IMR-90 (cell line): ENCODE data around the gene SETX. TPM values are rescaled to one million over a fixed set of nuclear protein-coding genes. Genes with fewer than 3 reads are reported as not detected.

Experiments used
- ATAC-seq: fragments of 200-7000 bp; cut with Tn5 transposase; 2 replicates; pipeline ENCODE4 v1.9.1; 2020; ENCODE audit warnings: low read depth, mild to moderate bottlenecking, moderate library complexity
- BruUV-seq: library from RNA; stranded (reverse); fragments of 400-500 nt; replicated peaks from 2 replicates; lab custom pipeline; 2021; lab: Mats Ljungman, UMichigan
- CTCF ChIA-PET: fragments of 300-600 bp; formaldehyde crosslinking; extraction: SDS; loops from one replicate; lab custom pipeline; 2021; ENCODE audit warnings: antibody characterized with exemption; lab: Yijun Ruan, JAX
- POLR2A ChIA-PET: fragments of 300-600 bp; sonication (Branson Sonifier 250); formaldehyde crosslinking; loops from one replicate; lab custom pipeline; 2022; ENCODE audit warnings: antibody characterized with exemption; ENCODE audit not compliant: unreplicated experiment; lab: Charles Lee
- DNase-seq: peaks from one replicate; pipeline ENCODE4 v3.0.0; 2013
- H2AFZ ChIP-seq: replicated peaks from 2 replicates; pipeline ENCODE3; 2013; ENCODE audit warnings: low read length, mild to moderate bottlenecking; ENCODE audit not compliant: poor library complexity
- H2AK5ac ChIP-seq: 2 replicates; pipeline ENCODE4 v1.6.1; 2013; ENCODE audit warnings: low read depth, low read length, inconsistent platforms
- H2AK9ac ChIP-seq: replicated peaks from 2 replicates; pipeline ENCODE3; 2013; ENCODE audit warnings: mild to moderate bottlenecking, low read depth, low read length, moderate library complexity; ENCODE audit not compliant: poor library complexity
- H2BK120ac ChIP-seq: 2 replicates; pipeline ENCODE4 v1.6.1; 2013; ENCODE audit warnings: low read depth, low read length, inconsistent platforms
- H2BK15ac ChIP-seq: 3 replicates; pipeline ENCODE4 v1.6.1; 2013; ENCODE audit warnings: low read depth, low read length, inconsistent platforms
- H2BK20ac ChIP-seq: 2 replicates; pipeline ENCODE4 v1.6.1; 2013; ENCODE audit warnings: low read depth, mild to moderate bottlenecking, inconsistent platforms, low read length, moderate library complexity
- H2BK5ac ChIP-seq: 2 replicates; pipeline ENCODE4 v1.6.1; 2013; ENCODE audit warnings: mild to moderate bottlenecking, low read depth, low read length, inconsistent platforms; ENCODE audit not compliant: poor library complexity, severe bottlenecking
- H3K14ac ChIP-seq: replicated peaks from 2 replicates; pipeline ENCODE4 v1.6.1; 2013; ENCODE audit warnings: low read depth, low read length, inconsistent platforms
- H3K18ac ChIP-seq: 2 replicates; pipeline ENCODE4 v1.6.1; 2013; ENCODE audit warnings: low read depth, low read length, control low read depth
- H3K23ac ChIP-seq: 2 replicates; pipeline ENCODE4 v1.6.1; 2013; ENCODE audit warnings: low read depth, low read length, inconsistent platforms
- H3K27ac ChIP-seq: 2 replicates; pipeline ENCODE4 v1.5.1; 2013; ENCODE audit warnings: mild to moderate bottlenecking, control low read depth, low read length; ENCODE audit not compliant: insufficient read depth
- H3K27me3 ChIP-seq: 2 replicates; pipeline ENCODE4 v1.6.1; 2013; ENCODE audit warnings: low read length; ENCODE audit not compliant: control insufficient read depth, insufficient read depth
- H3K36me3 ChIP-seq: 2 replicates; pipeline ENCODE4 v1.6.1; 2013; ENCODE audit warnings: low read length, mixed read lengths; ENCODE audit not compliant: control insufficient read depth, insufficient read depth
- H3K4ac ChIP-seq: 2 replicates; pipeline ENCODE4 v1.6.1; 2013; ENCODE audit warnings: low read depth, low read length, inconsistent platforms
- H3K4me1 ChIP-seq: 2 replicates; pipeline ENCODE4 v1.6.1; 2013; ENCODE audit warnings: low read length, mixed read lengths; ENCODE audit not compliant: control insufficient read depth, insufficient read depth
- H3K4me2 ChIP-seq: 2 replicates; pipeline ENCODE4 v1.6.1; 2013; ENCODE audit warnings: low read depth, mild to moderate bottlenecking, control low read depth, low read length, moderate library complexity
- H3K4me3 ChIP-seq: 2 replicates; pipeline ENCODE4 v1.5.1; 2013; ENCODE audit warnings: low read depth, mild to moderate bottlenecking, control low read depth, low read length, moderate library complexity; ENCODE audit not compliant: insufficient read depth
- H3K56ac ChIP-seq: 2 replicates; pipeline ENCODE4 v1.6.1; 2013; ENCODE audit warnings: low read length, inconsistent platforms; ENCODE audit not compliant: insufficient read depth; ENCODE audit errors: extremely low read depth
- H3K79me1 ChIP-seq, 2 experiments: 2 replicates each; pipeline ENCODE4 v1.6.1; 2013; ENCODE audit warnings: low read length in 2 of 2, inconsistent platforms in 1 of 2, low read depth in 1 of 2
- H3K9ac ChIP-seq: 2 replicates; pipeline ENCODE4 v1.6.1; 2013; ENCODE audit warnings: low read depth, low read length, control low read depth
- H3K9me1 ChIP-seq: 2 replicates; pipeline ENCODE4 v1.6.1; 2013; ENCODE audit warnings: low read length, inconsistent platforms; ENCODE audit not compliant: insufficient read depth
- H3K9me3 ChIP-seq: 2 replicates; pipeline ENCODE4 v1.6.1; 2013; ENCODE audit warnings: low read length; ENCODE audit not compliant: control insufficient read depth, insufficient read depth
- H4K20me1 ChIP-seq: 2 replicates; pipeline ENCODE4 v1.6.1; 2013; ENCODE audit warnings: low read length, inconsistent platforms; ENCODE audit not compliant: insufficient read depth
- H4K5ac ChIP-seq: 2 replicates; pipeline ENCODE4 v1.6.1; 2013; ENCODE audit warnings: mild to moderate bottlenecking, low read depth, low read length, control low read depth
- H4K8ac ChIP-seq, 2 experiments: 2 replicates each; pipeline ENCODE4 v1.6.1; 2013; ENCODE audit warnings: low read depth in 2 of 2, low read length in 2 of 2, control low read depth in 1 of 2, inconsistent platforms in 1 of 2
- H4K91ac ChIP-seq: 2 replicates; pipeline ENCODE4 v1.6.1; 2013; ENCODE audit warnings: low read depth, low read length, inconsistent platforms; ENCODE audit not compliant: insufficient read depth
- CEBPB ChIP-seq: IDR thresholded peaks from 2 replicates; pipeline ENCODE4 v1.6.1; 2012; ENCODE audit warnings: low read depth, low read length, improper control_type of control experiment
- CHD1 ChIP-seq: IDR thresholded peaks from 2 replicates; pipeline ENCODE4 v1.6.1; 2012; ENCODE audit warnings: low read depth, low read length, improper control_type of control experiment
- MAFK ChIP-seq: IDR thresholded peaks from 2 replicates; pipeline ENCODE4 v1.6.1; 2012; ENCODE audit warnings: low read depth, low read length, improper control_type of control experiment
- MAZ ChIP-seq: IDR thresholded peaks from 2 replicates; pipeline ENCODE4 v1.6.1; 2012; ENCODE audit warnings: low read depth, mild to moderate bottlenecking, low read length, improper control_type of control experiment, moderate library complexity, borderline replicate concordance
- NFE2L2 ChIP-seq: fragments of 150-350 bp; IDR thresholded peaks from 2 replicates; pipeline ENCODE4 v1.6.1; 2016; ENCODE audit warnings: low read depth, mild to moderate bottlenecking, low read length
- POLR2A ChIP-seq: IDR thresholded peaks from 2 replicates; pipeline ENCODE4 v1.6.1; 2012; ENCODE audit warnings: mild to moderate bottlenecking, low read depth, low read length
- RAD21 ChIP-seq: IDR thresholded peaks from 2 replicates; pipeline ENCODE4 v1.6.1; 2012; ENCODE audit warnings: low read length, improper control_type of control experiment
- RFX5 ChIP-seq: IDR thresholded peaks from 2 replicates; pipeline ENCODE4 v1.8.0; 2012; ENCODE audit warnings: low read depth, mild to moderate bottlenecking, low read length, moderate library complexity
- SMC3 ChIP-seq: fragments of 150-350 bp; IDR thresholded peaks from 2 replicates; pipeline ENCODE4 v1.6.1; 2016; ENCODE audit warnings: low read depth, mild to moderate bottlenecking, antibody characterized with exemption, low read length, moderate library complexity
- WGBS, 2 experiments: methylation state at CpG; one replicate each; pipeline versions ENCODE4 v1.1.5 to v1.1.7; 2013; ENCODE audit warnings: missing lambda C conversion rate in 2 of 2; ENCODE audit not compliant: insufficient read length in 1 of 2; ENCODE audit errors: extremely low coverage in 2 of 2; 5-methylcytosine and 5-hydroxymethylcytosine counted together
- dilution Hi-C: fragments of 300-500 bp; cut with HindIII; formaldehyde crosslinking; loops from one replicate; pipeline ENCODE4 v1.14.3; 2018; ENCODE audit warnings: low sequenced_read_pairs; ENCODE audit not compliant: unreplicated experiment
- in situ Hi-C: fragments of 300-500 bp; cut with MboI; formaldehyde crosslinking; loops from 3 replicates; pipeline ENCODE4 v1.14.3; 2019; ENCODE audit warnings: low sequenced_read_pairs, inconsistent platforms, mixed read lengths
- intact Hi-C: fragments of 100-400 bp; cut with micrococcal nuclease; formaldehyde crosslinking; loops from 2 replicates; pipeline ENCODE4 v1.10.0; 2022
- polyA plus RNA-seq, 3 experiments: library from polyadenylated mRNA; depleted of rRNA; stranded (reverse); fragments of >200 nt; gene quantifications; 2 replicates each; pipeline ENCODE4 v1.2.3, GENCODE V29; 2012; ENCODE audit warnings: low replicate concordance in 1 of 3
- total RNA-seq: library from RNA; depleted of rRNA; stranded (reverse); fragments of >200 nt; gene quantifications from 2 replicates; pipeline ENCODE4 v1.2.3, GENCODE V29; 2012
- TF ChIP-seq, protein P1 (sequence below): conservative IDR thresholded peaks from 2 replicates; pipeline ENCODE4 v1.5.1; 2012; ENCODE audit warnings: mild to moderate bottlenecking, low read depth, low read length, improper control_type of control experiment
- TF ChIP-seq, protein P2 (sequence below): fragments of 150-350 bp; IDR thresholded peaks from 2 replicates; pipeline ENCODE4 v1.6.1; 2017; ENCODE audit warnings: mild to moderate bottlenecking, antibody characterized with exemption, low read length, low read depth
- TF ChIP-seq, protein P3 (sequence below): fragments of 150-350 bp; IDR thresholded peaks from 2 replicates; pipeline ENCODE4 v1.6.1; 2016; ENCODE audit warnings: low read depth, mild to moderate bottlenecking, low read length, moderate library complexity, borderline replicate concordance

Gene SETX
- total and polyA plus RNA-seq, 2 of the 4 experiments (the other 2 are of a cell fraction): 13.1 to 55.0 TPM

DNA sequence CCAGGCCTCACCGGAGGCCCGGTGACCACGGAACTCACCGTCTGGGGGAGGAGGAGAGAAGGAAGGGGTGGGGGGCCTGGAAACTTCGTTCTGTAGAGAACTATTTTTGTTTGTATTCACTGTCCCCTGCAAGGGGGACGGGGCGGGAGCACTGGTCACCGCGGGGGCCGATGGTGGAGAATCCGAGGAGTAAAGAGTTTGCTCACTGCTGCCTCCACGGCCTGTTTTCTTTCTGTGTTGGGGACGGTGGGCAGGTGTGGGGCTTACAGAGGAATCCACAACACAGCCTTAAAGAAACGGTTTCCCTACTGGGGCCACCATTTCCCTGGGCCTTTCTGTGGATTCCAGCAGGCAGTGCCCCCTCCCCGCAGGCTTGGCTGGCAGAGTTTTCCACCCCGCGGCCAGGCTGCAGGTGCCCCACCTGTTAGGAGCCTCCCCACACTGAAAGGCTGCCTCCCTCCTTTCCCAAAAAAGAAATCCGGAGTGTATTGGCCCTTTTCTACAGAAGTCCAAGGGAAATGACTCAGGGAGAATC, 112.1 kb downstream of the SETX start:
- H3K4ac ChIP-seq: no peak overlapping the region
- intact Hi-C loops (no loop called here), in situ Hi-C loops (no loop called here), dilution Hi-C loops (no loop called here)
- H4K20me1 ChIP-seq: peaks cover 6% of the 10 kb centered on the region; the same call in 1 of the 2 replicates
- no peak for DNase-seq
- TF ChIP-seq, protein P1, sequence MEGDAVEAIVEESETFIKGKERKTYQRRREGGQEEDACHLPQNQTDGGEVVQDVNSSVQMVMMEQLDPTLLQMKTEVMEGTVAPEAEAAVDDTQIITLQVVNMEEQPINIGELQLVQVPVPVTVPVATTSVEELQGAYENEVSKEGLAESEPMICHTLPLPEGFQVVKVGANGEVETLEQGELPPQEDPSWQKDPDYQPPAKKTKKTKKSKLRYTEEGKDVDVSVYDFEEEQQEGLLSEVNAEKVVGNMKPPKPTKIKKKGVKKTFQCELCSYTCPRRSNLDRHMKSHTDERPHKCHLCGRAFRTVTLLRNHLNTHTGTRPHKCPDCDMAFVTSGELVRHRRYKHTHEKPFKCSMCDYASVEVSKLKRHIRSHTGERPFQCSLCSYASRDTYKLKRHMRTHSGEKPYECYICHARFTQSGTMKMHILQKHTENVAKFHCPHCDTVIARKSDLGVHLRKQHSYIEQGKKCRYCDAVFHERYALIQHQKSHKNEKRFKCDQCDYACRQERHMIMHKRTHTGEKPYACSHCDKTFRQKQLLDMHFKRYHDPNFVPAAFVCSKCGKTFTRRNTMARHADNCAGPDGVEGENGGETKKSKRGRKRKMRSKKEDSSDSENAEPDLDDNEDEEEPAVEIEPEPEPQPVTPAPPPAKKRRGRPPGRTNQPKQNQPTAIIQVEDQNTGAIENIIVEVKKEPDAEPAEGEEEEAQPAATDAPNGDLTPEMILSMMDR: no peak
- TF ChIP-seq RAD21: no peak
- TF ChIP-seq, protein P2, sequence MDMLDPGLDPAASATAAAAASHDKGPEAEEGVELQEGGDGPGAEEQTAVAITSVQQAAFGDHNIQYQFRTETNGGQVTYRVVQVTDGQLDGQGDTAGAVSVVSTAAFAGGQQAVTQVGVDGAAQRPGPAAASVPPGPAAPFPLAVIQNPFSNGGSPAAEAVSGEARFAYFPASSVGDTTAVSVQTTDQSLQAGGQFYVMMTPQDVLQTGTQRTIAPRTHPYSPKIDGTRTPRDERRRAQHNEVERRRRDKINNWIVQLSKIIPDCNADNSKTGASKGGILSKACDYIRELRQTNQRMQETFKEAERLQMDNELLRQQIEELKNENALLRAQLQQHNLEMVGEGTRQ: no peak
- no peak for TF ChIP-seq CEBPB
- no peak for TF ChIP-seq RFX5
- TF ChIP-seq MAFK: no peak
- TF ChIP-seq CHD1: no peak
- no peak for TF ChIP-seq NFE2L2
- no peak for TF ChIP-seq MAZ
- TF ChIP-seq POLR2A: no peak
- TF ChIP-seq, protein P3, sequence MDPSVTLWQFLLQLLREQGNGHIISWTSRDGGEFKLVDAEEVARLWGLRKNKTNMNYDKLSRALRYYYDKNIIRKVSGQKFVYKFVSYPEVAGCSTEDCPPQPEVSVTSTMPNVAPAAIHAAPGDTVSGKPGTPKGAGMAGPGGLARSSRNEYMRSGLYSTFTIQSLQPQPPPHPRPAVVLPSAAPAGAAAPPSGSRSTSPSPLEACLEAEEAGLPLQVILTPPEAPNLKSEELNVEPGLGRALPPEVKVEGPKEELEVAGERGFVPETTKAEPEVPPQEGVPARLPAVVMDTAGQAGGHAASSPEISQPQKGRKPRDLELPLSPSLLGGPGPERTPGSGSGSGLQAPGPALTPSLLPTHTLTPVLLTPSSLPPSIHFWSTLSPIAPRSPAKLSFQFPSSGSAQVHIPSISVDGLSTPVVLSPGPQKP: no peak
- TF ChIP-seq SMC3: no peak
- peaks cover 62% of the 10 kb centered on the region for H3K27me3 ChIP-seq
- H3K36me3 ChIP-seq: no peaks in the 10 kb centered on the region
- H3K56ac ChIP-seq: no peak overlapping the region
- CTCF ChIA-PET: no interaction called here
- no peak overlapping the region; a peak in 1 of 4 replicates for H4K8ac ChIP-seq
- no peak overlapping the region for H3K27ac ChIP-seq
- WGBS, 2 experiments: 60% methylated on average over 1 of the region's 18 CpGs; no CpG with 5 or more reads in 1 of the 2 experiments
- H2BK20ac ChIP-seq: no peak overlapping the region
- POLR2A ChIA-PET: no interaction called here
- no peak overlapping the region for H2BK120ac ChIP-seq
- H3K23ac ChIP-seq: no peak overlapping the region
- ATAC-seq: no peak
- no peaks in the 10 kb centered on the region for H3K9me3 ChIP-seq
- no peak overlapping the region for H2BK15ac ChIP-seq
- no peak overlapping the region for H3K14ac ChIP-seq
- H3K9me1 ChIP-seq: no peaks in the 10 kb centered on the region
- H3K9ac ChIP-seq: peak overlapping the region; percentile 14; the same call in 1 of the 2 replicates
- peak overlapping the region; percentile 89 for H2AFZ ChIP-seq
- no peak overlapping the region for H4K5ac ChIP-seq
- peak overlapping the region; percentile 61 for H3K4me2 ChIP-seq
- H3K4me3 ChIP-seq: peak overlapping the region; percentile 49
- peaks cover 5% of the 10 kb centered on the region for H3K4me1 ChIP-seq
- H2AK5ac ChIP-seq: no peak overlapping the region
- no peak overlapping the region for H2AK9ac ChIP-seq
- no peak overlapping the region for H2BK5ac ChIP-seq
- no TSS peak for BruUV-seq
- no peak overlapping the region for H4K91ac ChIP-seq
- H3K18ac ChIP-seq: no peak overlapping the region
- H3K79me1 ChIP-seq: no peaks in the 10 kb centered on the region
